ENCODE measurements around the gene LTBR. TPM values are rescaled to one million over a fixed set of nuclear protein-coding genes. Genes with fewer than 3 reads are reported as not detected.

The LTBR gene
- total RNA-seq, 2 donors from 2014 or later, result 186 to 264 TPM

- WGBS, result 40% methylated on average over 11 of the region's 11 CpGs
- Histone ChIP-seq H3K9me3 (no peaks in the 10 kb centered on the region), H3K27ac (peak overlapping the region in 1 of 2 donors; percentile 42), H3K4me1 (replicated peaks) (peaks cover 7% of the 10 kb centered on the region), H3K27me3 (replicated peaks; ENCODE audit: insufficient read depth) (no peaks in the 10 kb centered on the region), H3K36me3 (no peaks in the 10 kb centered on the region), H3K4me3 (no peak overlapping the region)
- TF ChIP-seq POLR2AphosphoS5 (IDR thresholded peaks at IDR 0.05), result peak; percentile 8
- TF ChIP-seq CTCF (IDR thresholded peaks at IDR 0.05), result no peak
- no peak for TF ChIP-seq POLR2A (IDR thresholded peaks at IDR 0.05)
- intact Hi-C loops (cut with DNase I), result no loop called here
- DNase-seq (ENCODE audit: low spot score), result no peak
These were observed 23.1 kb upstream of the LTBR start for GRCh38 chr12:6360578-6361490.

GRCh38 chr12:6361834-6362233 lies 22.1 kb upstream of the LTBR start:
- DNase-seq (ENCODE audit: low spot score), result no peak
- no peaks in the 10 kb centered on the region for H3K9me3 ChIP-seq
- WGBS, result 73% methylated on average over 14 of the region's 14 CpGs
- no peaks in the 10 kb centered on the region for H3K36me3 ChIP-seq
- peak overlapping the region in 1 of 2 donors; percentile 42 for H3K27ac ChIP-seq
- H3K27me3 ChIP-seq (replicated peaks; ENCODE audit: insufficient read depth), result no peaks in the 10 kb centered on the region
- H3K4me1 ChIP-seq (replicated peaks), result peaks cover 7% of the 10 kb centered on the region
- TF ChIP-seq POLR2AphosphoS5 (IDR thresholded peaks at IDR 0.05) (no peak), POLR2A (IDR thresholded peaks at IDR 0.05) (no peak), CTCF (IDR thresholded peaks at IDR 0.05) (no peak)
- H3K4me3 ChIP-seq, result no peak overlapping the region
- intact Hi-C loops (cut with DNase I), result no loop called here

- Histone ChIP-seq H3K27ac (no peak overlapping the region), H3K36me3 (no peaks in the 10 kb centered on the region), H3K4me3 (no peak overlapping the region), H3K4me1 (replicated peaks) (peaks cover 7% of the 10 kb centered on the region), H3K27me3 (replicated peaks; ENCODE audit: insufficient read depth) (no peaks in the 10 kb centered on the region), H3K9me3 (no peaks in the 10 kb centered on the region)
- WGBS, result 74% methylated on average over 3 of the region's 3 CpGs
- intact Hi-C loops (cut with DNase I), result no loop called here
- no peak for TF ChIP-seq POLR2AphosphoS5 (IDR thresholded peaks at IDR 0.05)
- TF ChIP-seq POLR2A (IDR thresholded peaks at IDR 0.05), result no peak
- no peak for DNase-seq (ENCODE audit: low spot score)
These were observed 21.6 kb upstream of the LTBR start for GRCh38 chr12:6362403-6362802.

GRCh38 chr12:6363010-6363329 lies 21.0 kb upstream of the LTBR start:
- H3K4me3 ChIP-seq, result peak overlapping the region; percentile 34 to 48
- H3K36me3 ChIP-seq, result no peaks in the 10 kb centered on the region
- DNase-seq (ENCODE audit: low spot score), result no peak
- TF ChIP-seq CTCF (IDR thresholded peaks at IDR 0.05) (no peak), POLR2AphosphoS5 (IDR thresholded peaks at IDR 0.05) (no peak), POLR2A (IDR thresholded peaks at IDR 0.05) (no peak)
- 19% methylated on average over 4 of the region's 4 CpGs for WGBS
- H3K27ac ChIP-seq, result peak overlapping the region; percentile 85 to 93
- no peaks in the 10 kb centered on the region for H3K9me3 ChIP-seq
- H3K4me1 ChIP-seq (replicated peaks), result peaks cover 7% of the 10 kb centered on the region
- H3K27me3 ChIP-seq (replicated peaks; ENCODE audit: insufficient read depth), result no peaks in the 10 kb centered on the region
- intact Hi-C loops (cut with DNase I), result no loop called here

GRCh38 chr12:6363330-6364043 lies 20.5 kb upstream of the LTBR start:
- Histone ChIP-seq H3K27ac (peak overlapping the region; percentile 85 to 93), H3K4me3 (peak overlapping the region; percentile 34 to 48), H3K36me3 (no peaks in the 10 kb centered on the region), H3K9me3 (no peaks in the 10 kb centered on the region), H3K4me1 (replicated peaks) (peaks cover 7% of the 10 kb centered on the region), H3K27me3 (replicated peaks; ENCODE audit: insufficient read depth) (no peaks in the 10 kb centered on the region)
- WGBS, result 4% methylated on average over 48 of the region's 59 CpGs
- TF ChIP-seq POLR2AphosphoS5 (IDR thresholded peaks at IDR 0.05) (peak; percentile 78), CTCF (IDR thresholded peaks at IDR 0.05) (peak in 2 of 4 experiments; percentile 6 to 17), POLR2A (IDR thresholded peaks at IDR 0.05) (peak; percentile 84)
- peak; percentile 84 for DNase-seq (ENCODE audit: low spot score)
- intact Hi-C loops (cut with DNase I), result no loop called here

Measured in prostate gland (tissue), 2 donors.